ENCODE measurements around the gene MLXIP.
"Not testable (repeated sequence)": the region's sequence is repeated elsewhere in the genome, so short reads cannot be mapped to it uniquely, and the experiment has no call there.

MLXIP gene

GRCh38 chr12:122078141-122079032 lies at the start of gene MLXIP:
TSS of gene MLXIP (plus strand) at chr12:122078756. CDS start at chr12:122078854, 98 bp downstream.
- peak; percentile 90 for DNase-seq

- peak; percentile 54 for DNase-seq
Observed at GRCh38 chr12:122028905-122029560, 49.5 kb upstream of the MLXIP start.

GRCh38 chr12:122029620-122030423 lies 48.7 kb upstream of the MLXIP start:
- no peak for DNase-seq

GRCh38 chr12:122030424-122031035 lies 48.0 kb upstream of the MLXIP start:
- DNase-seq, result no peak

- peak; percentile 62 for DNase-seq
Observed at GRCh38 chr12:122031342-122032216, 47.0 kb upstream of the MLXIP start.

- no peak for DNase-seq
Observed at GRCh38 chr12:122032580-122032979, 46.0 kb upstream of the MLXIP start.

- no peak for DNase-seq
Observed at GRCh38 chr12:122035292-122035691, 43.3 kb upstream of the MLXIP start.

- DNase-seq, result no peak
Observed at GRCh38 chr12:122036153-122036552, 42.4 kb upstream of the MLXIP start.

GRCh38 chr12:122040579-122041386 lies 37.8 kb upstream of the MLXIP start:
- DNase-seq, result no peak

GRCh38 chr12:122041458-122041857 lies 37.1 kb upstream of the MLXIP start:
- DNase-seq, result not testable (repeated sequence)

- no peak for DNase-seq
Observed at GRCh38 chr12:122042910-122043309, 35.6 kb upstream of the MLXIP start.

- no peak for DNase-seq
Observed at GRCh38 chr12:122043476-122043875, 35.1 kb upstream of the MLXIP start.

- no peak for DNase-seq
Observed at GRCh38 chr12:122045262-122045661, 33.3 kb upstream of the MLXIP start.

GRCh38 chr12:122046145-122046544 lies 32.4 kb upstream of the MLXIP start:
- no peak for DNase-seq

- DNase-seq, result no peak
Observed at GRCh38 chr12:122048151-122048550, 30.4 kb upstream of the MLXIP start.

GRCh38 chr12:122049827-122050226 lies 28.7 kb upstream of the MLXIP start:
- DNase-seq, result no peak

- no peak for DNase-seq
Observed at GRCh38 chr12:122050706-122051105, 27.9 kb upstream of the MLXIP start.

GRCh38 chr12:122051231-122051876 lies 27.2 kb upstream of the MLXIP start:
- no peak for DNase-seq

GRCh38 chr12:122052285-122052684 lies 26.3 kb upstream of the MLXIP start:
- no peak for DNase-seq

- DNase-seq, result no peak
Observed at GRCh38 chr12:122054842-122055520, 23.6 kb upstream of the MLXIP start.

Data from activated naive CD4-positive, alpha-beta T cell treated with Interleukin-2 at 50 U/mL for 16 hours (primary cell).